Mesenchymal stem cell (in vitro differentiated cells and primary cell): Measurements from ENCODE around the gene THEMIS. TPM values are rescaled to one million over a fixed set of nuclear protein-coding genes. Genes with fewer than 3 reads are reported as not detected.
A peak's percentile ranks its signal among the peaks of the same experiment; 100 is the strongest.

ENCODE experiments used
- DNase-seq: peaks from one replicate; pipeline ENCODE4 v3.0.0-alpha.2; 2013
- H2AFZ ChIP-seq: one replicate; pipeline ENCODE4 v1.6.1; 2013; ENCODE audit warnings: low read depth, mild to moderate bottlenecking, control low read depth, inconsistent platforms, low read length, moderate library complexity
- H2AK5ac ChIP-seq: 2 replicates; pipeline ENCODE4 v1.6.1; 2013; ENCODE audit warnings: low read length, moderate library complexity, mild to moderate bottlenecking, inconsistent platforms; ENCODE audit not compliant: severe bottlenecking
- H2BK120ac ChIP-seq: one replicate; pipeline ENCODE4 v1.6.1; 2013; ENCODE audit warnings: low read depth, mild to moderate bottlenecking, inconsistent platforms, low read length, moderate library complexity
- H2BK12ac ChIP-seq, 2 experiments: one replicate each; pipeline ENCODE4 v1.6.1; 2013; ENCODE audit warnings: inconsistent platforms in 2 of 2, low read length in 2 of 2, mild to moderate bottlenecking in 2 of 2, moderate library complexity in 2 of 2, control low read depth in 1 of 2
- H2BK15ac ChIP-seq: one replicate; pipeline ENCODE4 v1.6.1; 2013; ENCODE audit warnings: mild to moderate bottlenecking, low read depth, inconsistent platforms; ENCODE audit not compliant: poor library complexity, severe bottlenecking
- H2BK5ac ChIP-seq: 2 replicates; pipeline ENCODE4 v1.6.1; 2013; ENCODE audit warnings: low read depth, mild to moderate bottlenecking, low read length, control low read depth, inconsistent platforms; ENCODE audit not compliant: poor library complexity, severe bottlenecking
- H3K14ac ChIP-seq, 2 experiments: one replicate each; pipeline ENCODE4 v1.6.1; 2013; ENCODE audit warnings: inconsistent platforms in 2 of 2, low read length in 2 of 2, control low read depth in 1 of 2, mild to moderate bottlenecking in 1 of 2, moderate library complexity in 1 of 2
- H3K18ac ChIP-seq, 2 experiments: one replicate each; pipeline ENCODE4 v1.6.1; 2013; ENCODE audit warnings: inconsistent platforms in 2 of 2, low read length in 2 of 2, control low read depth in 1 of 2, low read depth in 1 of 2, mild to moderate bottlenecking in 1 of 2
- H3K23ac ChIP-seq, 2 experiments: one replicate each; pipeline ENCODE4 v1.6.1; 2013; ENCODE audit warnings: inconsistent platforms in 2 of 2, low read length in 2 of 2, mild to moderate bottlenecking in 2 of 2, moderate library complexity in 2 of 2, control low read depth in 1 of 2
- H3K27ac ChIP-seq: 2 replicates; pipeline ENCODE4 v1.5.1; 2013; ENCODE audit warnings: mild to moderate bottlenecking, moderate library complexity, low read length, control low read depth, inconsistent platforms; ENCODE audit not compliant: poor library complexity, severe bottlenecking
- H3K27me3 ChIP-seq, 2 experiments: 2 replicates each; pipeline versions ENCODE4 v1.6.1 to v1.7.0; 2013; ENCODE audit warnings: low read length in 2 of 2, mild to moderate bottlenecking in 2 of 2, moderate library complexity in 2 of 2, control low read depth in 1 of 2, inconsistent platforms in 1 of 2; ENCODE audit not compliant: control insufficient read depth in 1 of 2, insufficient read depth in 1 of 2
- H3K36me3 ChIP-seq, 2 experiments: 2 replicates each; pipeline versions ENCODE4 v1.6.1 to v1.7.0; 2013; ENCODE audit warnings: low read length in 2 of 2, control low read depth in 1 of 2, inconsistent platforms in 1 of 2, low read depth in 1 of 2, mild to moderate bottlenecking in 1 of 2; ENCODE audit not compliant: insufficient read depth in 2 of 2, control insufficient read depth in 1 of 2
- H3K4ac ChIP-seq, 2 experiments: one replicate each; pipeline ENCODE4 v1.6.1; 2013; ENCODE audit warnings: inconsistent platforms in 2 of 2, low read length in 2 of 2, mild to moderate bottlenecking in 2 of 2, moderate library complexity in 2 of 2, control low read depth in 1 of 2, low read depth in 1 of 2
- H3K4me1 ChIP-seq: 2 replicates; pipeline ENCODE4 v1.6.1; 2013; ENCODE audit warnings: low read depth, low read length, control low read depth; ENCODE audit not compliant: control insufficient read depth, insufficient read depth
- H3K4me2 ChIP-seq: 2 replicates; pipeline ENCODE4 v1.6.1; 2013; ENCODE audit warnings: low read length, mild to moderate bottlenecking, inconsistent platforms; ENCODE audit not compliant: poor library complexity, severe bottlenecking
- H3K4me3 ChIP-seq, 2 experiments: 2 replicates each; pipeline versions ENCODE4 v1.5.1 to v1.7.0; 2013; ENCODE audit warnings: low read length in 2 of 2, mild to moderate bottlenecking in 2 of 2, control low read depth in 1 of 2, low read depth in 1 of 2; ENCODE audit not compliant: insufficient read depth in 1 of 2
- H3K79me1 ChIP-seq: replicated peaks from 2 replicates; pipeline ENCODE4 v1.6.1; 2013; ENCODE audit warnings: mild to moderate bottlenecking, control low read depth, low read length, inconsistent platforms; ENCODE audit not compliant: poor library complexity, severe bottlenecking
- H3K9ac ChIP-seq: 2 replicates; pipeline ENCODE4 v1.7.0; 2013; ENCODE audit warnings: mild to moderate bottlenecking, low read length, moderate library complexity
- H3K9me3 ChIP-seq: 2 replicates; pipeline ENCODE4 v1.7.0; 2013; ENCODE audit warnings: mild to moderate bottlenecking, low read length; ENCODE audit not compliant: control insufficient read depth
- H4K8ac ChIP-seq: one replicate; pipeline ENCODE4 v1.6.1; 2013; ENCODE audit warnings: inconsistent platforms, mild to moderate bottlenecking, low read length, moderate library complexity
- H4K91ac ChIP-seq: one replicate; pipeline ENCODE4 v1.6.1; 2013; ENCODE audit warnings: mild to moderate bottlenecking, low read length, inconsistent platforms
- WGBS: methylation state at CpG from one replicate; pipeline ENCODE4 v1.1.7; 2013; ENCODE audit warnings: mixed read lengths; 5-methylcytosine and 5-hydroxymethylcytosine counted together
- polyA plus RNA-seq, 2 experiments: library from polyadenylated mRNA; stranded (reverse); fragments of 200-250 nt; gene quantifications; one replicate each; pipeline ENCODE4 v1.2.3, GENCODE V29; 2013

The THEMIS gene
- not detected for polyA plus RNA-seq (2013, experiment 1 of 2)
- not detected for polyA plus RNA-seq (2013, experiment 2 of 2)

DNA sequence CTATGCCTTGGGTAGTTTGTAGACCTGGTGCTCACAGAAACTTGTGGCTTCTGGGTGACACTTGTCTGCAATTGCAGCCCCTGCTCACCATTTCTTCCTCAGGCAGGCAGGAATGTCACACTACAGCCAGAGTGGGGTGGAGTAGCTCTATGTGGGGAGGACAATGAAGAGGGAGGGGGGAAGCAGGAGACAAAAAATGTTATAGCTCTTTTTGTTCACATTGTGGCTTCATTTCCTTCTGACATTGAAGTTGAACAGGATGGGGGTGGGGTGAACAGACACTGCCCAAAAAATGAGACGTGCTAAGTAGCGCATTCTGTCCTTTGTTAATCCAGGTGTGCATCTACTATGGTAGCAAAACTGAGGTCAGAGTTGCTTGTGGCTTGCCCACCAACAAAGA, at the start of gene THEMIS:
TSS of gene THEMIS (minus strand) at position 124 of the 400 bp plus-strand sequence. CDS start 126 bp downstream, outside the sequence.
- Histone ChIP-seq H4K91ac (no peak within 1 kb of the TSS), H2AFZ (no peak within 1 kb of the TSS), H3K79me1 (no peaks in the 10 kb centered on the region), H3K18ac (no peak within 1 kb of the TSS), H3K14ac (peak within 1 kb of the TSS in 1 of 2 experiments; percentile 47), H3K23ac (no peak within 1 kb of the TSS), H3K4me2 (no peak within 1 kb of the TSS), H2BK15ac (no peak within 1 kb of the TSS), H2BK5ac (no peak within 1 kb of the TSS), H3K27me3 (no peaks in the 10 kb centered on the region), H2BK12ac (no peak within 1 kb of the TSS), H3K4me3 (no peak within 1 kb of the TSS), H2BK120ac (no peak within 1 kb of the TSS), H3K9ac (no peak within 1 kb of the TSS), H3K9me3 (no peaks in the 10 kb centered on the region), H3K4ac (no peak within 1 kb of the TSS), H3K36me3 (no peaks in the 10 kb centered on the region), H2AK5ac (no peak within 1 kb of the TSS), H4K8ac (no peak within 1 kb of the TSS), H3K4me1 (no peaks in the 10 kb centered on the region), H3K27ac (no peak within 1 kb of the TSS)
- no peak for DNase-seq
- 89% methylated on average over 2 of the region's 2 CpGs for WGBS

GRCh38 chr6:127949251-127949650, 48.4 kb upstream of the THEMIS start:
- DNase-seq: no peak
- no peak overlapping the region for H2AK5ac ChIP-seq
- H3K18ac ChIP-seq: no peak overlapping the region
- 96% methylated on average over 3 of the region's 3 CpGs for WGBS
- H3K9ac ChIP-seq: no peak overlapping the region
- no peak overlapping the region for H2AFZ ChIP-seq
- H3K23ac ChIP-seq: no peak overlapping the region
- H3K4me1 ChIP-seq: no peaks in the 10 kb centered on the region
- H3K9me3 ChIP-seq: peaks cover 8% of the 10 kb centered on the region
- H3K36me3 ChIP-seq: no peaks in the 10 kb centered on the region
- no peak overlapping the region for H3K27ac ChIP-seq
- no peak overlapping the region for H2BK5ac ChIP-seq
- H3K4ac ChIP-seq: no peak overlapping the region
- H2BK12ac ChIP-seq: no peak overlapping the region
- no peak overlapping the region for H3K4me2 ChIP-seq
- H3K27me3 ChIP-seq: no peaks in the 10 kb centered on the region
- no peak overlapping the region for H4K8ac ChIP-seq
- no peak overlapping the region for H2BK120ac ChIP-seq
- H3K14ac ChIP-seq: no peak overlapping the region
- H3K79me1 ChIP-seq: no peaks in the 10 kb centered on the region
- no peak overlapping the region for H2BK15ac ChIP-seq
- H4K91ac ChIP-seq: no peak overlapping the region
- H3K4me3 ChIP-seq: no peak overlapping the region

GRCh38 chr6:127946388-127946787, 45.5 kb upstream of the THEMIS start:
- H3K4ac ChIP-seq: no peak overlapping the region
- no peak overlapping the region for H4K8ac ChIP-seq
- peak; percentile 9 for DNase-seq
- no peak overlapping the region for H3K14ac ChIP-seq
- H2BK5ac ChIP-seq: no peak overlapping the region
- no peak overlapping the region for H4K91ac ChIP-seq
- no peaks in the 10 kb centered on the region for H3K36me3 ChIP-seq
- no peak overlapping the region for H2AFZ ChIP-seq
- no peak overlapping the region for H3K23ac ChIP-seq
- H2BK12ac ChIP-seq: no peak overlapping the region
- WGBS: 96% methylated on average over 2 of the region's 2 CpGs
- H3K9me3 ChIP-seq: peaks cover 8% of the 10 kb centered on the region
- no peak overlapping the region for H3K9ac ChIP-seq
- H3K18ac ChIP-seq: no peak overlapping the region
- H2AK5ac ChIP-seq: no peak overlapping the region
- H3K27me3 ChIP-seq: no peaks in the 10 kb centered on the region
- no peak overlapping the region for H2BK120ac ChIP-seq
- no peak overlapping the region for H3K4me3 ChIP-seq
- no peak overlapping the region for H3K27ac ChIP-seq
- no peak overlapping the region for H2BK15ac ChIP-seq
- no peaks in the 10 kb centered on the region for H3K79me1 ChIP-seq
- no peaks in the 10 kb centered on the region for H3K4me1 ChIP-seq
- no peak overlapping the region for H3K4me2 ChIP-seq

- Histone ChIP-seq H3K23ac (no peak overlapping the region), H3K4me1 (no peaks in the 10 kb centered on the region), H3K18ac (no peak overlapping the region), H2BK12ac (no peak overlapping the region), H4K8ac (no peak overlapping the region), H4K91ac (no peak overlapping the region), H3K9me3 (peaks cover 8% of the 10 kb centered on the region), H3K27me3 (no peaks in the 10 kb centered on the region), H3K79me1 (no peaks in the 10 kb centered on the region), H2BK15ac (no peak overlapping the region), H2AFZ (no peak overlapping the region), H2AK5ac (no peak overlapping the region), H3K4ac (no peak overlapping the region), H2BK5ac (no peak overlapping the region), H3K27ac (no peak overlapping the region), H3K9ac (no peak overlapping the region), H2BK120ac (no peak overlapping the region), H3K4me2 (no peak overlapping the region), H3K4me3 (no peak overlapping the region), H3K14ac (no peak overlapping the region), H3K36me3 (no peaks in the 10 kb centered on the region)
- 96% methylated on average over 2 of the region's 3 CpGs for WGBS
- DNase-seq: no peak
Measured at GRCh38 chr6:127945434-127946097, 44.7 kb upstream of the THEMIS start.
